HG02973 (cell line): ENCODE data around the gene ZNF862.
"Not testable (repeated sequence)": the region's sequence is repeated elsewhere in the genome, so short reads cannot be mapped to it uniquely, and the experiment has no call there.

Experiments
- ATAC-seq: cut with Tn5 transposase; IDR thresholded peaks from one replicate; pipeline ENCODE4 v1.9.1; 2021; ENCODE audit warnings: moderate library complexity; ENCODE audit not compliant: unreplicated experiment

The ZNF862 gene

GRCh38 chr7:149824301-149824741, 13.9 kb upstream of the ZNF862 start:
- no peak for ATAC-seq

- ATAC-seq, result no peak
Measured at GRCh38 chr7:149824748-149825566, 13.2 kb upstream of the ZNF862 start.

DNA sequence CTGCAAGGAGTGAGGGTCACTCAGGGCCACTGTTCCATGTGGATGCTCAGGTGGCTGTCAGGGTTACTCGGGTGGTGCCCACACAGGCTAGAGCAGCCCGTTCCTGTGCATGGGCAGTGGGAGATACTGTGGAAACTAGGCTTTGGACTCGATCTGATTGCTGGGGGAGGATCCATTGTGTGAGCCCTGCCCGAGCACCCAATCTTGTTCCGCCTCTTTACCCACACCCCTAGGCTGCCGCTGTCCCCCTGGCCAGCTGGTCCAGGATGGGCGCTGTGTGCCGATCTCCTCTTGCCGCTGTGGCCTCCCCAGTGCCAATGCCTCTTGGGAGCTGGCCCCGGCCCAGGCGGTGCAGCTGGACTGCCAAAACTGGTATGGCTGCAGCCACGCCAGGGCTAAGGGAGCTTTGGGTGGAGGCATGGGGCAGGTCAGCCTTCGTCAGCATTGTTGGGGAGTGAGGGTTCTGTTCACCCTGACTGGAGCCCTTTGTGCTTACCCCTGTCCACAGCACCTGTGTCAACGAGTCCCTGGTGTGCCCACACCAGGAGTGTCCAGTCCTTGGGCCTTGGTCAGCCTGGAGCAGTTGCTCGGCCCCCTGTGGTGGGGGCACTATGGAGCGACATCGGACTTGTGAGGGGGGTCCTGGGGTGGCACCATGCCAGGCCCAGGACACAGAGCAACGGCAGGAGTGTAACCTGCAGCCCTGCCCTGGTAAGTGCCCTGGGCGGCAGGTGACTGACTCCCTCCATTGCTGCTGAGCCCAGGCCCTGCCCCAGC, 12.4 kb upstream of the ZNF862 start:
- no peak for ATAC-seq

DNA sequence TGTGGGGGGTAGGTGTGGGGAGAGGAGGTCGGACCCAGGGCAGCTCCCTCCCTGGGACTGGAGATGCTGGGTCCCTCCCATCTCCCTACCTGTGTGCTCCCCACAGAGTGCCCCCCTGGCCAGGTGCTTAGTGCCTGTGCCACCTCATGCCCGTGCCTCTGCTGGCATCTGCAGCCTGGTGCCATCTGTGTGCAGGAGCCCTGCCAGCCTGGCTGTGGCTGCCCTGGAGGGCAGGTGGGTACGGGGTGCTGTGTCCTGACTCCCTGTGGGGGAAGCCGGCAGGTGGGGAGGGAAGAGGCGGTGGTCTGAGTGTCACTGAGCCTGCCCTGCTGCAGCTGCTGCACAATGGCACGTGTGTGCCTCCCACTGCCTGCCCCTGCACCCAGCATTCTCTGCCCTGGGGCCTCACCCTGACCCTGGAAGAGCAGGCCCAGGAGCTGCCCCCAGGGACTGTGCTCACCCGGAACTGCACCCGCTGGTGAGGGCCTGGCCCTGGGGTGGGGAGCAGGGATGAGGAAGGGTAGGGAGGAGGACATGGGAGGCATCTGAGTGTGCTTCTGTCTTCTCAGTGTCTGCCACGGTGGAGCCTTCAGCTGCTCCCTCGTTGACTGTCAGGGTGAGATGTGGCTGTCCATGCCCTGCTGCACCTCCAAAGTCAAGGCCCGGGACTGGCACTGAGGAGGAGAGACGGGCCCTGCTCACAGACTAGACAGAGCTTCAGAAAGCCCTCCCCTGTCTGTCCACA, 11.7 kb upstream of the ZNF862 start:
- no peak for ATAC-seq

DNA sequence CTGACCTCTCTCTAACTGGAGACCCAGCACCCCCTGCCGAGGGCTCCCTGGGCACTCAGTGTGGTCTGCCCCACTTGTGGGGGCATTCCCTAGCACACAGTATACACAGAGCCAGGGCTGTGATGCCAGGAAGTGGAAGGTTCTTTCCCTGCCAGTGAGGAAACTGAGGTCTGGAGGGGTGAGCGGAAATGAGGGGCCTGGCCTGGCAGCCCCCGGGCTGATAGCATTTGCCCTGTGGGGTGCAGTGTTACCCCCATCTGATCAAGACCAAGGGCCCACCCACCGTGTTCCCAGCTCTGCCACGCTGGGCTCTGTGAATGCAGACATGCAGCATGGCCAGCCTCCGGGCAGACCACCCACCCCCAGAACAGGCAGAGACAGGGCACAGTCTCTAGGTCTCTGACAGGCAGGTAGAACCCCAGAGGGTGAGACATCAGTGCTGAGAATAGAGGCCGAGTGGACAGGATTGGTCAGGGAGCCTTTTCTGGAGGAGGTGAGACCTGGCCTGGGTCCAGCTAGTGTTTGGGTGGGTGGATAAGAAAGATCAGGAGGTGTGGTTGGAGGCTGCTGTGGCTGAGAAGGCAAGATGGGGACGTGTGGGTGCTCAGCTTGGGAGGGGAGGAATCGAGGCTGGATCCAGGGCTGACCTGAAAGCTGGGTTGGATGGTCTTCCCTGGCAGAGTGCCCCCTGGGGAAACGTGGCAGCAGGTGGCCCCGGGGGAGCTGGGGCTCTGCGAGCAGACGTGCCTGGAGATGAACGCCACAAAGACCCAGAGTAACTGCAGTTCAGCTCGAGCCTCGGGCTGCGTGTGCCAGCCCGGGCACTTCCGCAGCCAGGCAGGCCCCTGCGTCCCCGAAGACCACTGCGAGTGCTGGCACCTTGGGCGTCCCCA, 10.8 kb upstream of the ZNF862 start:
- ATAC-seq, result no peak

- no peak for ATAC-seq
Measured at GRCh38 chr7:149828357-149829309, 9.5 kb upstream of the ZNF862 start.

- not testable (repeated sequence) for ATAC-seq
Measured at GRCh38 chr7:149830527-149830926, 7.6 kb upstream of the ZNF862 start.

DNA sequence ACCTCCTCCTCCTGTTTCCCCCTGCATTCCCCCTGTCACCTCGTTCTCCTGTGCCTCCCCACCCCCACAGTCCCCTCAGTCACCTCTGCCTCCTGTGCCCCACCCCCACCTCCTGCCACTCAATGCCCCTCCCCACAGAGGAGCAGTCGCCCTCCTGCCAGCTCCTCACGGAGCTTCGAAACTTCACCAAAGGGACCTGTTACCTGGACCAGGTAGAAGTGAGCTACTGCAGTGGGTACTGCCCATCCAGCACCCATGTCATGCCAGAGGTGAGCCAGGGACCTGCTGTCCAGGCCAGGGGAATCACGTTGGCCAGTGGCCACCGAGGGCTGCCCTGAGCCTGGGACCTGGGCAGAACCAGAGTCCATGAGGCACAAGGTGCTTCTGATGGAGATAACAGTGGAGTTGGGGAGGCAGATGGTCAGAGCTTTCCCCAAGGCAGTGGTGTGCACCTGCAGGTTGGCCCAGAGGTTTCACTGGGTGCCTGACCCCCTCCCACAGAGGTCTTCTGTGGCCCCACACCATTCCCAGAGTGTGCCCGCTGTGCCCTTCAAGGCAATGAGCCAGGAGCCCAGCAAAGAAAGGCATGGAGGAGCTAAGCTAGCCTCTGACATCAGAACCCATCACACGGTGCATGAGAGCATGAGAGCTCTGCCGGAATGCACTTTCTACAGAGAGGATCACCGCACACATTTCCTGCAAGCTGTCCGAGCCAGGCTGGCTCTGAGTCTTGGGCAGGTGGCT, 7.0 kb upstream of the ZNF862 start:
- ATAC-seq, result no peak

- ATAC-seq, result no peak
Measured at GRCh38 chr7:149831741-149832219, 6.4 kb upstream of the ZNF862 start.

DNA sequence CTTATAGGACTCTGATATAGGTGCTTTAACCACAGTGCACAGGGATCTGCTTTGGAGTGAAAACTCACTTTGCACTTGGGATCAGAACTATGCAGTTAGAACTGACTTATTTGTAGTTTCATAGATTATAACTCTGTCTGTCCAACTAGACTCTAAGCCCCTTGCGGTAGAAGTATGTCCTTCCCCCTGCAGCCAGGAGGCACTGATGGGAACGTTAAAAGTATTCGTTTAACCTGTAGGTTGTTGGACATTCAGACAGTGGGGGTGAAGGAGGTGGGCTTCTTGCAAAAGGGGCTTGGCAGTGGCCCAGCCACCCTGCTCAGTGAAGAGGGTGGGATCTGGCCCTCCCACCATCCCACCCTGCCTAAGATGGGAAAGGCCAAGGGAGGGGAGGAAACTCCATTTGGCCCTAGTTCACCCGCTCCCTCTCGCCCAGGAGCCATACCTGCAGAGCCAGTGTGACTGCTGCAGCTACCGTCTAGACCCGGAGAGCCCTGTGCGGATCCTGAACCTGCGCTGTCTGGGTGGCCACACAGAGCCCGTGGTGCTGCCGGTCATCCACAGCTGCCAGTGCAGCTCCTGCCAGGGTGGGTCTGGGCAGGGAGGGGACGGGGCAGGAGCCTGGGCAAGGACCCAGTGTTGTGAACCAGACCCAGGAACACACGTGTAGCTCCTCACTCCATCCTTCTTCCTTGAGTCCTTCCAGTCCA, 5.7 kb upstream of the ZNF862 start:
- ATAC-seq, result no peak

GRCh38 chr7:149833495-149834130, 4.6 kb upstream of the ZNF862 start:
- no peak for ATAC-seq

DNA sequence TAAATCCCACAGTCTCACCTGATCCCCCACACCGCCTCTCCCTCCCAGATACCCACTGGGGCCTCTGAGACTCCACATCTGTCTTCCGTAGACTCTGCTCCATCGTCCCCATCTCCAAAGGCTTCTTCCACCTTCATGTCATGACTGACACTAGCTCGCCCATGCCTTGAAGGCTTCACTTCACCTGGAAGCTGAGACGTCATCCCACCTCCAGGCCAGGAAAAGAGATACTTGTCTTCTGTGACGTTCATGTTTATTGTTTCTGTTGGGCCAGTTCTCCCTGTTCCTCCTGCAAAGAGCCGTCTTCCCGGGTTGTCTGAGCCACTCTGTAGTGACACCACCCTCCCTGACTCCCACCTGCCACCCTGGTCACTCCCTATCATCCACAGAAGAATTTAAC, 3.6 kb upstream of the ZNF862 start:
- no peak for ATAC-seq

GRCh38 chr7:149836434-149836833, 1.7 kb upstream of the ZNF862 start:
- no peak for ATAC-seq

GRCh38 chr7:149837564-149838223, 481 bp upstream of the ZNF862 start:
- ATAC-seq, result no peak

DNA sequence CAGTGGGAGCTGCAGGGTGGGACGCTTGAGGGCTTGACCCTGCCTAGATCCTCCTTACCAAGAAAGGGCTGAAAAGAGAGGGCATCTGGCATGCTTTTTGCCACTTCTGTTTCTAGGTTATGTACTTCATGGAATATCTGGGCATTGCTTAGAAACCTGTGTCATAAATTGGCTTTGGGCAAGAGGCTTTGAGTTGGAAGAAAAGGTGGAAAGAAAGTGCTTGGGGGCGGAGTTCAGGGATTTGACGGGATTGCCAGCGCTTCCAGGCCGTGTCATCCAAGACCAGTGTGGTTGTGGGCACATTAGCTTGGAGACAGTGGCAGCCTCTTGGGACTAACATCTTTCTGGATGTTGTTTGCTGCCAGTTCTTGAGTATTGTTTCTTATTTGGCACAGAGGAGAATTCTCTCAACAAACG, 825 bp downstream of the ZNF862 start:
- ATAC-seq, result no peak

DNA sequence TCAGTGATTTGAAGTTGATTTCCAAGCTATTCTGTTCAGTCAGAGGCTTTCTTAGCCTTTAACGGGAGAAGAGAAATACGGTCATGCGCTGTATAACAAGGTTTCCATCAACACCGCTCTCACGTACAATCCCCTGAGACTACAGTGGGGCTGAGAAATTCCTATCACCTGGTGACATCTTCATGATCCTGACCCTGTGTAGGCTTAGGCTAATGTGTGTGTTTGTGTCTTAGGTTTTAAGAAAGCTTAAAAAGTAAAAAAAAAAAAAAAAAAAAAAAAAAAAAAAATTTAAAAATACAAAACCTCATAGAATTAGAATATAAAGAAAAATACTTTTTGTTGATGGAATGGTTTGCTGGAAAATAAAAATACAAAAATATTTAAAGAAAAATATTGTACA, 1.8 kb downstream of the ZNF862 start:
- ATAC-seq, result no peak

GRCh38 chr7:149843566-149843965, 5.4 kb downstream of the ZNF862 start:
- no peak for ATAC-seq
